Measurements from ENCODE around the gene RFX4. TPM values are rescaled to one million over a fixed set of nuclear protein-coding genes. Genes with fewer than 3 reads are reported as not detected.

The RFX4 gene
- total RNA-seq, 1 donor from 2014 or later, result not detected

DNA sequence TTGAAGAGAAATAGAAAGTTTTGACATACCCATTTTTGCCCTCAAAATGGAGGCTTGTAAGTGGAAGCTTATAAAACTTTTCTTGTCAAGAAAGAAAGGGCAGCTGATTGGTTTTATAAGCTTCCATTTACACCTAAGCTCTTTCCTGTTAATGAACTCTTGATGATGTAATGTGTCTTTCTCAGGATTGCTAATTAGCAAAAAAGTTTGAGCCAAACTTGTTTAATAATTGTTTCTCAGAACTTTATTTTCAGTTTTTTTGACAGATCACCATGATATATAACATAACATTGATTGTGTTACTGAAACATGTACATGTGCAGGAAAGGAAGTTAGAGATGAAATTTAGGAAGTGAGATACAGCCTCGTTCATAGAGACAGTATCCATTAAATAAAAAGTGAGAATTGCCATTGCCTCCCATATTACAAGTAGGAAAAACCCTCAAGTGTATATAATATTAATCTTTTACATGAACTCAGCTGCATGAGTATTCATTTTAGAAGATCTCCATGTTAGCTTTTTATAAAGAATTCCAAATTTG is 218.4 kb downstream of the RFX4 start:
- no peak for DNase-seq (ENCODE audit: low read depth)

DNA sequence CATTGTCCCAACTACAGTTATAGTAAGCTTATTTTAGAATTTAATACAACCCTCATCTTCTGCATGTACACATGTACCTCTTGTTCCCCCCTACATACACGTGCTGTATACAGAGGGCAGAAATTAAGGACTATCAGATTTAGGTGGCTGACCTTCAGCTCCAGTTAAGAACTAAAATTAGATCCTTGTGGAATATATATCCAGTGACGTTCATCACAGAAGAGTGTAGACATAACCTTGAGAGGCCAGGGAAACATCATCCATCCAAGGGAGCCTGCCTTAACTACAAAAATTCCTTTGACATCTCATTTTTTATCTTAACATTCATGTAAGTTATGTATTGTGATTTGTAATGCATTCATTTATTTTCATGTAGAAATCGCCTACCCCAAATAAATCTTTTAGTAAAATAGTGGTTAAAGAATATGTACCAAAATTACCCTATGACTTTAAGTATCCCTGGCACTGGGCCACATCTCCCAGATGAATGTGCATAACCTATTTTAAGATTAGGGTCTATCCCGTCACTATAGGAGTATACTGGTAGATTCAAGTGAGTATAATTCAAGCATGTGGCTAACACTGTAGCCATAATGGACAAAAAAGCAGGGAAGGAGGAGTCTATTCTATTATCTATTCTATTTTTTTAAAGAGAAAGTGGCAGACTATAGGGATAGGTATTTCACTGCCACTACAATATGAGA is 219.2 kb downstream of the RFX4 start:
- no peak for DNase-seq (ENCODE audit: low read depth)

DNA sequence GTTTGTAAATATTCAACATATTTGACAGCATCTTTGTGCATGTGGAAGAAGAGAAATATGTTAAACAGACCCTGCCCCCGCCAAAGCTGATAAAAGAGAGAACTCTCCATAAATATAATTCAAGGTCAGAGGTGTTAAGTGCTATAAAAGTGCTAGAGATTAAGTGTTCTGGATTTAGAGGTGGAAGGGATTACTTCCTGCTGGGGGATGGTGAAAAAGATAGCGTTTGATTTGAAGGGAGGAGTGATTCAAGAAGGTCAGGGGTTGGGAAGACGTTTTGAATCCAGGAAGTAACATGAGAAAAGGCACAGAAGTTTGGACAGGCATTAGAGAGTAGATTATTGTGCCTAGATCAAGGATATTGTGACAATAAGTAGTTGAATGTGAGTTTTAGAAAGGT is 221.9 kb downstream of the RFX4 start:
- no peak for DNase-seq (ENCODE audit: low read depth)

Other genes starting within 250 kb of the RFX4 start
- gene POLR3B, start 225.3 kb upstream of the RFX4 start, total RNA-seq, result 11.4 and 13.8 TPM in 2 replicates
- 7.6 and 8.7 TPM in 2 replicates for gene RIC8B, start 191.7 kb downstream of the RFX4 start, total RNA-seq